GM10266 (cell line): ENCODE measurements around the gene SULT1C2.

Experiments used
- DNase-seq: peaks from one replicate; pipeline ENCODE4 v3.0.0; 2012; ENCODE audit errors: extremely low spot score
- TF ChIP-seq, protein P1 (sequence below): IDR thresholded peaks from 2 replicates; pipeline ENCODE4 v1.5.1; 2012; ENCODE audit warnings: mild to moderate bottlenecking, low read depth; ENCODE audit not compliant: control insufficient read depth, insufficient read depth; ENCODE audit errors: missing control alignments

The SULT1C2 gene

DNA sequence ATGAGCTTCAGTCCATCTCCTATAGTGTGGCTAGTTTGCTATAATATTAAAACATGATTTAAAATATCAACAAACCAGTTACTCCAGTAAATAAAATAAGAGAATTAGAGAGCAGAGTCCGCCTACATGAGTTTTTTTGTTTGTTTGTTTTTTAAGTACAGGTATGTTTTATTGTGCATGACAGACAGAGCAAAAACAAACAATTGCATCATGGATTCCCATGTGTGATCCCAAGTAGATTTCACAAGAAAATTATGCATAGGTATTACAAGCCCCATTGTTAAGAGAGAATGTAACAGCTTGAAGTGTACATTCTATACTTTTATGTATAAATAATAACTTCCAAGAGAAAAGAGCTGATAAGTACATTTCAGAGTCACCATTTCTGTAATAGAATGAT is 27.9 kb upstream of the SULT1C2 start:
- DNase-seq, result no peak
- TF ChIP-seq, protein P1, sequence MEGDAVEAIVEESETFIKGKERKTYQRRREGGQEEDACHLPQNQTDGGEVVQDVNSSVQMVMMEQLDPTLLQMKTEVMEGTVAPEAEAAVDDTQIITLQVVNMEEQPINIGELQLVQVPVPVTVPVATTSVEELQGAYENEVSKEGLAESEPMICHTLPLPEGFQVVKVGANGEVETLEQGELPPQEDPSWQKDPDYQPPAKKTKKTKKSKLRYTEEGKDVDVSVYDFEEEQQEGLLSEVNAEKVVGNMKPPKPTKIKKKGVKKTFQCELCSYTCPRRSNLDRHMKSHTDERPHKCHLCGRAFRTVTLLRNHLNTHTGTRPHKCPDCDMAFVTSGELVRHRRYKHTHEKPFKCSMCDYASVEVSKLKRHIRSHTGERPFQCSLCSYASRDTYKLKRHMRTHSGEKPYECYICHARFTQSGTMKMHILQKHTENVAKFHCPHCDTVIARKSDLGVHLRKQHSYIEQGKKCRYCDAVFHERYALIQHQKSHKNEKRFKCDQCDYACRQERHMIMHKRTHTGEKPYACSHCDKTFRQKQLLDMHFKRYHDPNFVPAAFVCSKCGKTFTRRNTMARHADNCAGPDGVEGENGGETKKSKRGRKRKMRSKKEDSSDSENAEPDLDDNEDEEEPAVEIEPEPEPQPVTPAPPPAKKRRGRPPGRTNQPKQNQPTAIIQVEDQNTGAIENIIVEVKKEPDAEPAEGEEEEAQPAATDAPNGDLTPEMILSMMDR, result no peak

DNA sequence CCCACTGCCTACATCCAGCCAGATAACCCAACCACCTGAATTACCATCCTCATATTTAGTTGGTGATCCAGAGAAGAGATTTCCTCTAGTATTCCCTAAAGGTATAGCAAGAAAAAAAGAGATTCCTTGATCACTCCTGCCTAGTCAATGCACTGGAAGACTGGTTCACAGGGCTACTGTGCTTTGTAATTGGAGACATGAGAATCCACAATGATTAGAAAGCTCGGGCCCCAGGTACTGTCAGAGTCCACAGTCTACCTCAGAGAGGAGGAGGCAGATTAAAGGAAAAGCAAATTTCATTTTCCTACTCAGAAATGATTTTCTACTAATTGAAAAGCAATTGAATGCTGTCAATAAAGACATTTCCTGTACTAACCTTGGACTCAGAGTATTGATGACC is 26.7 kb upstream of the SULT1C2 start:
- DNase-seq, result no peak
- TF ChIP-seq, protein P1, result no peak

DNA sequence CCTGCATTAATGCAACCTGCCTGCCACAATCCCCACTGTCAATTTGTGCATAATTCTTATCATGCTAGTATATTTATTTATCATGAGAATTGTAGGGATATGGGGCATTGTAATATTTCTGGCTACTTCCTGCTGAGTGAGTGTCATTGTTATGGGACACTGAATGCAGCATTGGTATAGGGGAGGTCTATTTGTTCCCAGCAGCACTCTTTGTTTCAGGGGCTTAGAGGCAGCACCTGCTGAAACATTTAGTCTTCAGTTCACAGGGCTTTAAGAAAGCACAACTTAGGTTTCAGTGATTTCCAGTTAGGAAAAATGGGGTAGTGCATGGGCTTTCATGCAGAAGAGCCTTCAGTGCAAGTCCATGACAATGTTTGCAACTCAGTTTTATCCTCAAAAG is 25.3 kb upstream of the SULT1C2 start:
- no peak for DNase-seq
- TF ChIP-seq, protein P1, result no peak

DNA sequence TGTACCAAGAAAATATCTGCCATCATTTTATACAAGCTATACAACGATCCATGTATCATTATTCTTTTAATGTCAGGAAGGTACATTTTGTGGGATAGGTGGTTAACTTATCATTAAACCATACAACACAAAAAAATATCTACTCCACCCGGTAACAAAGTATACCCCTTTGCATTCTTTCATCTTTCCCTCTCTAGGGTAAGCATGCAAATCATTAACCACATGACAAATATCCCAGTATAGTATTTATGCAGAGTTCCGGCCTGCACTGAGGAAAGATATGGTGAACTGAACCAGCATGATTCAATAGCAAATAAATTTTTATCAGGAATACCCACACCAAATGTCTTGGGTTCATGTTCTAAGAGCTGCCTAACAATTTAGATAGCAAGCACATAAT is 22.5 kb upstream of the SULT1C2 start:
- TF ChIP-seq, protein P1, result no peak

DNA sequence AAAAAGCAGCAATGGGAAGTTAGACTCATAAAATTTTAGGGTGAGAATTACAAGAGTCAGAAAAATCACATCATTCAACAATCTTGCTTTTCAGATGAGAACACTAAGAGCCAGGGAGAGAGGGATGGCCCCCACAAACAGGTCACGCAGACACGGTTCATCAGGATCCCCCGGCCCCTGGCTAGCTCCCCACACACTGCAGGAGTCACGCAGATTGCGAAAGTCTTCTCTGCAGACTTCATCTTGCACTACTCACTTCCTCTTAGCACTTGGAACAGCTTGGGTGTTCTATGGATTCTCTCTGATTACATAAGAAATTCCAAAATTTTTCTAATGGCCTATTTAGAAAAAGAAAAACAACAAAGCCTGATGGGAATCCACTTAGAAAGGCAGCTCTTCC is 21.6 kb upstream of the SULT1C2 start:
- DNase-seq, result no peak
- TF ChIP-seq, protein P1, result no peak

More for the DNA sequence above, 22.5 kb upstream of the SULT1C2 start:
- DNase-seq, result no peak

DNA sequence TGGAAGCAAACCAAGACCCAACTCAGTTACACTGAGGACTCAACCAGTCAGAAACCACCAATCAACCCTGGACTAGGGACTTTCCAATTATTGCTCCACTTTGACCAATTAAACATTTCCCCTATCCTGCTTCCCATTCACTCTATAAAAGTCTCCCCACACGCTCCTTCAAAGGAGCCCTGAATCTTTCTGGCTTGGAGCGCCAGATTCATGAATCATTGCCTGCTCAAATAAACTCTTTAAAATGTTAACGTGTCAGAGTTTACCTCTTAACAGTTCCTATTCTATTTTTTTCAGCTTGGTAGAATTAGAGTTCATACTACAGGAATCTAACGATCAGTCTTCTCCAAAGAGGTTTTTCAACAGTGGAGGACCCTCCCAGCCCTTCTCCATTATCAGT is 20.7 kb upstream of the SULT1C2 start:
- no peak for DNase-seq

DNA sequence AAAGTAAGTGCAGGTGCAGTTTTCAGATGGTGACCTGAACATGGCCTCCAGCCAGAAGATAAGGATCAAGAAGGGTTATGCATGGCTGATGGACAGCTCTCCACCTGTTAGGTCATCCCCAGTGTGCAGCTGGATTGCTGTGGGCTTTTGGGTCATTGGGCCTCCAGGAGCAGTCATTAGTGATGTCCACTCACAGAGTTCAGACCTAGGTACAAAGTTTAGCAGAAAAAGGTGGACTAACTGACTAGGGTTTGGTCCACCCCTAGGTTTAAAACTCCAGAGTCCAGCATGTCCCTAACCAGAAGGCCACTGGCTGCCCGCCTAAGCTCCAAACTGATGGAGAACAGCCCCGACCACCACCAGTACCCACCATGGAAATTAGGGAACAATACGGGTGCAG is 18.3 kb upstream of the SULT1C2 start:
- DNase-seq, result no peak
- TF ChIP-seq, protein P1, result no peak

More for the DNA sequence above, 20.7 kb upstream of the SULT1C2 start:
- TF ChIP-seq, protein P1, result no peak
